Trophoblast cell (in vitro differentiated cells and primary cell): Measurements from ENCODE around the gene LMBRD1.

Source experiments
- DNase-seq, 2 donors: peaks; one replicate each; pipeline ENCODE4 v3.0.0-alpha.2; 2016
- H2AFZ ChIP-seq: 2 replicates; pipeline ENCODE4 v1.6.1; 2013; ENCODE audit warnings: low read length, moderate library complexity, mild to moderate bottlenecking; ENCODE audit not compliant: insufficient read depth, poor library complexity
- H2AK5ac ChIP-seq: 2 replicates; pipeline ENCODE4 v1.6.1; 2013; ENCODE audit warnings: mild to moderate bottlenecking, low read length
- H2BK120ac ChIP-seq: 2 replicates; pipeline ENCODE4 v1.6.1; 2013; ENCODE audit warnings: low read length, mild to moderate bottlenecking, moderate library complexity; ENCODE audit not compliant: insufficient read depth, poor library complexity
- H2BK12ac ChIP-seq: 2 replicates; pipeline ENCODE4 v1.6.1; 2013; ENCODE audit warnings: mild to moderate bottlenecking, low read length, moderate library complexity
- H2BK5ac ChIP-seq: 2 replicates; pipeline ENCODE4 v1.6.1; 2013; ENCODE audit warnings: low read length, low read depth, moderate library complexity, mild to moderate bottlenecking; ENCODE audit not compliant: poor library complexity
- H3K14ac ChIP-seq: 2 replicates; pipeline ENCODE4 v1.6.1; 2013; ENCODE audit warnings: mild to moderate bottlenecking, low read length
- H3K18ac ChIP-seq: 2 replicates; pipeline ENCODE4 v1.6.1; 2013; ENCODE audit warnings: mild to moderate bottlenecking, low read length
- H3K23ac ChIP-seq: 2 replicates; pipeline ENCODE4 v1.6.1; 2013; ENCODE audit warnings: low read length
- H3K27ac ChIP-seq: 2 replicates; pipeline ENCODE4 v1.5.1; 2013; ENCODE audit warnings: low read depth, mild to moderate bottlenecking, inconsistent platforms, low read length, moderate library complexity
- H3K27me3 ChIP-seq: 2 replicates; pipeline ENCODE4 v1.6.1; 2013; ENCODE audit warnings: inconsistent platforms, mild to moderate bottlenecking, low read length, moderate library complexity; ENCODE audit not compliant: insufficient read depth
- H3K36me3 ChIP-seq, 2 experiments: 1 replicate in 1 of 2; 2 replicates in 1 of 2; pipeline ENCODE4 v1.6.1; 2013; ENCODE audit warnings: low read length in 2 of 2, mild to moderate bottlenecking in 2 of 2, moderate library complexity in 1 of 2; ENCODE audit not compliant: insufficient read depth in 2 of 2, control insufficient read depth in 1 of 2
- H3K4ac ChIP-seq: 2 replicates; pipeline ENCODE4 v1.6.1; 2013; ENCODE audit warnings: low read depth, mild to moderate bottlenecking, low read length, moderate library complexity
- H3K4me1 ChIP-seq, 2 experiments: 1 replicate in 1 of 2; 2 replicates in 1 of 2; pipeline ENCODE4 v1.6.1; 2013; ENCODE audit warnings: low read length in 2 of 2, mild to moderate bottlenecking in 2 of 2, moderate library complexity in 1 of 2; ENCODE audit not compliant: insufficient read depth in 2 of 2, control insufficient read depth in 1 of 2
- H3K4me2 ChIP-seq: 2 replicates; pipeline ENCODE4 v1.6.1; 2013; ENCODE audit warnings: inconsistent platforms, mild to moderate bottlenecking, low read length, moderate library complexity
- H3K4me3 ChIP-seq: 2 replicates; pipeline ENCODE4 v1.5.1; 2013; ENCODE audit warnings: mild to moderate bottlenecking, low read depth, low read length, inconsistent platforms
- H3K79me1 ChIP-seq: one replicate; pipeline ENCODE4 v1.6.1; 2013; ENCODE audit warnings: low read length
- H3K79me2 ChIP-seq: 2 replicates; pipeline ENCODE4 v1.6.1; 2013; ENCODE audit warnings: low read length, mild to moderate bottlenecking; ENCODE audit not compliant: control insufficient read depth, insufficient read depth, poor library complexity
- H3K9ac ChIP-seq: 2 replicates; pipeline ENCODE4 v1.6.1; 2013; ENCODE audit warnings: mild to moderate bottlenecking, low read length
- H3K9me3 ChIP-seq: 2 replicates; pipeline ENCODE4 v1.6.1; 2013; ENCODE audit warnings: low read depth, mild to moderate bottlenecking, control low read depth, inconsistent platforms, low read length; ENCODE audit not compliant: insufficient read depth
- H4K12ac ChIP-seq: 2 replicates; pipeline ENCODE4 v1.6.1; 2013; ENCODE audit warnings: low read depth, mild to moderate bottlenecking, low read length, moderate library complexity
- H4K8ac ChIP-seq: 2 replicates; pipeline ENCODE4 v1.6.1; 2013; ENCODE audit warnings: low read depth, mild to moderate bottlenecking, low read length, moderate library complexity
- H4K91ac ChIP-seq: one replicate; pipeline ENCODE4 v1.6.1; 2013; ENCODE audit warnings: low read depth, mild to moderate bottlenecking, low read length, moderate library complexity
- WGBS: extraction: QIAGEN DNeasy Blood & Tissue Kit; methylation state at CpG from one replicate; pipeline ENCODE4 v1.1.7; 2013; ENCODE audit warnings: missing lambda C conversion rate; ENCODE audit not compliant: insufficient read length, insufficient coverage; ENCODE audit errors: extremely low coverage; 5-methylcytosine and 5-hydroxymethylcytosine counted together

The LMBRD1 gene

GRCh38 chr6:69813508-69813907 lies 16.7 kb upstream of the LMBRD1 start:
- Histone ChIP-seq H3K4me1 (peaks cover 2 to 12% of the 10 kb centered on the region in 2 experiments), H3K79me2 (no peaks in the 10 kb centered on the region), H3K27ac (peak overlapping the region; percentile 73), H2AK5ac (no peak overlapping the region), H4K12ac (no peak overlapping the region), H3K14ac (no peak overlapping the region), H3K4ac (no peak overlapping the region), H4K8ac (no peak overlapping the region), H3K27me3 (no peaks in the 10 kb centered on the region), H3K79me1 (peaks cover 8% of the 10 kb centered on the region), H2AFZ (no peak overlapping the region), H2BK12ac (peak overlapping the region; percentile 76), H3K36me3 (no peaks in the 10 kb centered on the region), H2BK120ac (no peak overlapping the region), H4K91ac (peak overlapping the region; percentile 18), H3K4me2 (peak overlapping the region; percentile 30), H3K23ac (no peak overlapping the region), H3K9me3 (no peaks in the 10 kb centered on the region), H3K18ac (no peak overlapping the region), H3K4me3 (no peak overlapping the region), H2BK5ac (no peak overlapping the region), H3K9ac (no peak overlapping the region)
- DNase-seq, result peak in 1 of 2 donors; percentile 20
- whole genome bisulfite sequencing, result no CpG with 5 or more reads among the region's 1 CpG

GRCh38 chr6:69812746-69813427 lies 16.1 kb upstream of the LMBRD1 start:
- peaks cover 8% of the 10 kb centered on the region for H3K79me1 ChIP-seq
- peak; percentile 60 to 82 for DNase-seq
- H3K9ac ChIP-seq, result no peak overlapping the region
- H4K12ac ChIP-seq, result no peak overlapping the region
- H4K91ac ChIP-seq, result peak overlapping the region; percentile 71
- no peak overlapping the region for H3K23ac ChIP-seq
- H2BK5ac ChIP-seq, result peak overlapping the region; percentile 95
- no peak overlapping the region for H3K4ac ChIP-seq
- no peak overlapping the region for H3K4me3 ChIP-seq
- H2BK120ac ChIP-seq, result peak overlapping the region; percentile 37
- no CpG with 5 or more reads among the region's 4 CpGs for WGBS
- H3K9me3 ChIP-seq, result no peaks in the 10 kb centered on the region
- no peak overlapping the region for H2AFZ ChIP-seq
- peak overlapping the region; percentile 42 for H3K4me2 ChIP-seq
- H3K18ac ChIP-seq, result no peak overlapping the region
- peak overlapping the region; percentile 71 for H3K27ac ChIP-seq
- peak overlapping the region; percentile 5 for H2AK5ac ChIP-seq
- H3K79me2 ChIP-seq, result no peaks in the 10 kb centered on the region
- no peaks in the 10 kb centered on the region for H3K27me3 ChIP-seq
- peak overlapping the region; percentile 70 for H3K14ac ChIP-seq
- peak overlapping the region; percentile 49 for H4K8ac ChIP-seq
- H3K36me3 ChIP-seq, result no peaks in the 10 kb centered on the region
- H3K4me1 ChIP-seq, result peaks cover 2 to 12% of the 10 kb centered on the region in 2 experiments
- H2BK12ac ChIP-seq, result peak overlapping the region; percentile 95

GRCh38 chr6:69802995-69803394 lies 6.2 kb upstream of the LMBRD1 start:
- no peak for DNase-seq
- H2BK5ac ChIP-seq, result no peak overlapping the region
- no peaks in the 10 kb centered on the region for H3K79me2 ChIP-seq
- H2AFZ ChIP-seq, result no peak overlapping the region
- no peak overlapping the region for H2BK12ac ChIP-seq
- H3K18ac ChIP-seq, result no peak overlapping the region
- no peak overlapping the region for H2AK5ac ChIP-seq
- H3K23ac ChIP-seq, result no peak overlapping the region
- no peak overlapping the region for H2BK120ac ChIP-seq
- no peak overlapping the region for H3K4me3 ChIP-seq
- no peak overlapping the region for H3K27ac ChIP-seq
- H4K91ac ChIP-seq, result no peak overlapping the region
- no peaks in the 10 kb centered on the region for H3K4me1 ChIP-seq
- H3K36me3 ChIP-seq, result no peaks in the 10 kb centered on the region
- no peak overlapping the region for H4K8ac ChIP-seq
- no peak overlapping the region for H4K12ac ChIP-seq
- no CpG with 5 or more reads among the region's 4 CpGs for WGBS
- no peak overlapping the region for H3K4ac ChIP-seq
- no peak overlapping the region for H3K14ac ChIP-seq
- H3K9me3 ChIP-seq, result no peaks in the 10 kb centered on the region
- no peaks in the 10 kb centered on the region for H3K27me3 ChIP-seq
- H3K79me1 ChIP-seq, result no peaks in the 10 kb centered on the region
- no peak overlapping the region for H3K4me2 ChIP-seq
- H3K9ac ChIP-seq, result no peak overlapping the region

- no peak overlapping the region for H4K8ac ChIP-seq
- no peaks in the 10 kb centered on the region for H3K27me3 ChIP-seq
- no peak overlapping the region for H2BK12ac ChIP-seq
- no peak overlapping the region for H2BK120ac ChIP-seq
- no peak overlapping the region for H3K9ac ChIP-seq
- no peak overlapping the region for H3K4me2 ChIP-seq
- H2AFZ ChIP-seq, result no peak overlapping the region
- no peak overlapping the region for H3K27ac ChIP-seq
- no peak overlapping the region for H2AK5ac ChIP-seq
- no peak overlapping the region for H3K18ac ChIP-seq
- no CpG with 5 or more reads among the region's 2 CpGs for WGBS
- H2BK5ac ChIP-seq, result no peak overlapping the region
- H4K91ac ChIP-seq, result no peak overlapping the region
- H3K4me1 ChIP-seq, result peaks cover 0 to 3% of the 10 kb centered on the region in 2 experiments
- H3K23ac ChIP-seq, result no peak overlapping the region
- no peaks in the 10 kb centered on the region for H3K79me1 ChIP-seq
- DNase-seq, result no peak
- no peak overlapping the region for H4K12ac ChIP-seq
- H3K9me3 ChIP-seq, result no peaks in the 10 kb centered on the region
- H3K14ac ChIP-seq, result no peak overlapping the region
- no peaks in the 10 kb centered on the region for H3K79me2 ChIP-seq
- H3K4me3 ChIP-seq, result no peak overlapping the region
- no peak overlapping the region for H3K4ac ChIP-seq
- H3K36me3 ChIP-seq, result no peaks in the 10 kb centered on the region
Observed at GRCh38 chr6:69801711-69802110, 4.9 kb upstream of the LMBRD1 start.
